ENCODE measurements around the gene CBX5.

The CBX5 gene

GRCh38 chr12:54182981-54183380 lies 96.9 kb downstream of the CBX5 start:
- no peaks in the 10 kb centered on the region for H3K4me1 ChIP-seq (ENCODE audit: control insufficient read depth, insufficient read depth, low read length, poor library complexity, severe bottlenecking)
- no peak overlapping the region for H3K27ac ChIP-seq (ENCODE audit: low read depth, low read length, severe bottlenecking)
- no peak overlapping the region for H3K4me3 ChIP-seq (ENCODE audit: extremely low read depth, insufficient read depth, low read length, poor library complexity, severe bottlenecking)
- no peaks in the 10 kb centered on the region for H3K9me3 ChIP-seq (ENCODE audit: control insufficient read depth, low read length)
- WGBS, 2 experiments (ENCODE audit: insufficient coverage in 2 of 2), result 81 to 95% methylated on average over 3 to 5 of the region's 5 CpGs
- peaks cover 5% of the 10 kb centered on the region for H3K36me3 ChIP-seq (ENCODE audit: control insufficient read depth, insufficient read depth, low read length)

- H3K9me3 ChIP-seq (ENCODE audit: control insufficient read depth, low read length), result no peaks in the 10 kb centered on the region
- WGBS, 2 experiments (ENCODE audit: insufficient coverage in 2 of 2), result 94 to 95% methylated on average over 4 to 6 of the region's 11 CpGs
- no peak overlapping the region for H3K27ac ChIP-seq (ENCODE audit: low read depth, low read length, severe bottlenecking)
- H3K36me3 ChIP-seq (ENCODE audit: control insufficient read depth, insufficient read depth, low read length), result peaks cover 5% of the 10 kb centered on the region
- no peaks in the 10 kb centered on the region for H3K4me1 ChIP-seq (ENCODE audit: control insufficient read depth, insufficient read depth, low read length, poor library complexity, severe bottlenecking)
- no peak overlapping the region for H3K4me3 ChIP-seq (ENCODE audit: extremely low read depth, insufficient read depth, low read length, poor library complexity, severe bottlenecking)
These were observed 97.8 kb downstream of the CBX5 start for GRCh38 chr12:54182086-54182485.

Measured in mesodermal cell (in vitro differentiated cells).